Loucy (cell line): Measurements from ENCODE around the gene PRPF40B.

Experiments
- EZH2phosphoT487 ChIP-seq: fragments of 200-600 bp; IDR thresholded peaks from 2 replicates; pipeline ENCODE4 v1.6.1; 2018; ENCODE audit warnings: antibody characterized with exemption, mild to moderate bottlenecking, moderate library complexity, borderline replicate concordance
- TF ChIP-seq, protein P1 (sequence below): fragments of 200-600 bp; sonication (generic); conservative IDR thresholded peaks from 2 replicates; pipeline ENCODE4 v1.5.1; 2014; ENCODE audit warnings: mild to moderate bottlenecking, antibody characterized with exemption, low read length

DNA sequence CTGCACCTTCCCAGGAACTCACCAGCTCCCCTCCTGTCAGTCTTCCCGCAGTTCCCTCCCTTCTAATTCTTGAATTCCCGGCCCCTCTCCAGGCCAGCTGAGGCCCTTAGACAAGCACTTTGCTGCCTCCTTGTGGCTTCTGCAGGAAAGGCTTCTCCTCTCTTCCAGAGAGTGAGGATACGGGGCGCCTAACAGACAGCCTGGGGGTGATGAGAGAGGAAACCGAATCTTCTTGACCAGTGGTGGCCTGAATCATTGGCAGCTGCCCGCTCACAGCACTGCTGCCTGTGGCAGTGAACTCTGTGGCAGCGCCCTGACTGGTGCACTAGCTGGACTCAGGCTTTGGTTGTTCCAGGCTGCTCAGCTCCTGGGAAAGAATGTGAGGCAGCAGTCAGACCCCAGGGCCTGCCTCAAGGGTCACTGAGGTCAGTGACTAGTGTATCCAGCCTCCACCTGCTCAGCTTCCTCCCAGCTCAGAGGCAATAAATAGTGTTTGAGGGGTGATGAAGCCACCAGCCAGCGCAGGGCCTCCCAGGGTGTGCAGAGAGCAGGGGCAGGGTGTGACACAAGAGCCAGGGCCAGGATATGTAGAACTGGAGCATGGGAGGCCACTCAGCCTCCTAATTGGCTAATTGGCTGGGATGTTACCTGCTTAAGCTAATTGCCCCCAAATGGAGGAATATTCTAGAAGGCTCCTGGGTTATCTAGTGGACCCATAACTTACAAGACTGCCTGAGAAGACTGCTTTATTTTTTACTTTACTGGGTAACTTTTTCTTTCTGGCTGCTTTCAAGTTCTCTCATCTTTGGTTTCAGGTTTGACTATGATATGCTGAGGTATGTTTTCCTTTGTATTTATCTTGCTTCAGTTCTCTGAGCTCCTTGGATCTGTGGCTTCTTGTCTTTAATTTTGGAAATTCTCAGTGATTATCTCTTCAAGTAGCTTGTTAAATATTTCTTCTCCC, 42.5 kb upstream of the PRPF40B start:
- TF ChIP-seq, protein P1, sequence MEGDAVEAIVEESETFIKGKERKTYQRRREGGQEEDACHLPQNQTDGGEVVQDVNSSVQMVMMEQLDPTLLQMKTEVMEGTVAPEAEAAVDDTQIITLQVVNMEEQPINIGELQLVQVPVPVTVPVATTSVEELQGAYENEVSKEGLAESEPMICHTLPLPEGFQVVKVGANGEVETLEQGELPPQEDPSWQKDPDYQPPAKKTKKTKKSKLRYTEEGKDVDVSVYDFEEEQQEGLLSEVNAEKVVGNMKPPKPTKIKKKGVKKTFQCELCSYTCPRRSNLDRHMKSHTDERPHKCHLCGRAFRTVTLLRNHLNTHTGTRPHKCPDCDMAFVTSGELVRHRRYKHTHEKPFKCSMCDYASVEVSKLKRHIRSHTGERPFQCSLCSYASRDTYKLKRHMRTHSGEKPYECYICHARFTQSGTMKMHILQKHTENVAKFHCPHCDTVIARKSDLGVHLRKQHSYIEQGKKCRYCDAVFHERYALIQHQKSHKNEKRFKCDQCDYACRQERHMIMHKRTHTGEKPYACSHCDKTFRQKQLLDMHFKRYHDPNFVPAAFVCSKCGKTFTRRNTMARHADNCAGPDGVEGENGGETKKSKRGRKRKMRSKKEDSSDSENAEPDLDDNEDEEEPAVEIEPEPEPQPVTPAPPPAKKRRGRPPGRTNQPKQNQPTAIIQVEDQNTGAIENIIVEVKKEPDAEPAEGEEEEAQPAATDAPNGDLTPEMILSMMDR, result peak; percentile 87
- TF ChIP-seq EZH2phosphoT487, result no peak
